Choroid plexus epithelial cell (primary cell): ENCODE measurements around the gene AGK.

Experiments used
- DNase-seq: peaks from one replicate; pipeline ENCODE4 v3.0.0-alpha.2; 2010; ENCODE audit warnings: low read depth
- H3K4me3 ChIP-seq: 2 replicates; pipeline ENCODE4 v1.5.1; 2011; ENCODE audit warnings: low read depth, mild to moderate bottlenecking, control low read depth, low read length, moderate library complexity
- CTCF ChIP-seq: conservative IDR thresholded peaks from 2 replicates; pipeline ENCODE4 v1.5.1; 2011; ENCODE audit warnings: low read depth, mild to moderate bottlenecking, control low read depth, inconsistent platforms, low read length, moderate library complexity

AGK gene

GRCh38 chr7:141515941-141516340 is 35.3 kb upstream of the AGK start:
- H3K4me3 ChIP-seq: no peak overlapping the region
- DNase-seq: no peak
- no peak for TF ChIP-seq CTCF

GRCh38 chr7:141519623-141520022 is 31.6 kb upstream of the AGK start:
- TF ChIP-seq CTCF: no peak
- no peak overlapping the region for H3K4me3 ChIP-seq
- no peak for DNase-seq

GRCh38 chr7:141522657-141523342 is 28.4 kb upstream of the AGK start:
- TF ChIP-seq CTCF: no peak
- no peak overlapping the region for H3K4me3 ChIP-seq
- DNase-seq: no peak

- TF ChIP-seq CTCF: no peak
- H3K4me3 ChIP-seq: no peak overlapping the region
- DNase-seq: no peak
These were observed 25.2 kb upstream of the AGK start for GRCh38 chr7:141525973-141526514.

- no peak overlapping the region for H3K4me3 ChIP-seq
- TF ChIP-seq CTCF: no peak
- DNase-seq: no peak
These were observed 24.1 kb upstream of the AGK start for GRCh38 chr7:141527076-141527475.

- no peak overlapping the region for H3K4me3 ChIP-seq
- no peak for DNase-seq
- no peak for TF ChIP-seq CTCF
These were observed 22.8 kb upstream of the AGK start for GRCh38 chr7:141528399-141528798.

GRCh38 chr7:141533149-141533949 is 17.9 kb upstream of the AGK start:
- peak; percentile 99 for TF ChIP-seq CTCF
- H3K4me3 ChIP-seq: no peak overlapping the region
- peak; percentile 92 for DNase-seq
